ENCODE data around the gene FMO2. TPM values are rescaled to one million over a fixed set of nuclear protein-coding genes. Genes with fewer than 3 reads are reported as not detected.

FMO2 gene
- total RNA-seq, 2 donors from 2014 or later, result not detected

- Mint-ChIP-seq H3K4me3 (no peak overlapping the region), H3K9me3 (no peaks in the 10 kb centered on the region), H3K27me3 (ENCODE audit: insufficient read depth) (no peaks in the 10 kb centered on the region), H3K4me1 (no peaks in the 10 kb centered on the region), H3K36me3 (ENCODE audit: low read depth) (no peaks in the 10 kb centered on the region), H3K27ac (no peak overlapping the region)
- no peaks in the 10 kb centered on the region for H3K27me3 ChIP-seq (ENCODE audit: control insufficient read depth, insufficient read depth, low read length, poor library complexity, severe bottlenecking)
- TF ChIP-seq CTCF (conservative IDR thresholded peaks at IDR 0.05), result no peak
- H3K4me3 ChIP-seq (ENCODE audit: low read length), result no peak overlapping the region
- H3K4me1 ChIP-seq (ENCODE audit: control insufficient read depth, insufficient read depth, low read length), result no peaks in the 10 kb centered on the region
- no peaks in the 10 kb centered on the region for H3K9me3 ChIP-seq (ENCODE audit: control insufficient read depth, low read length)
- no peak for DNase-seq
- WGBS, 2 experiments (ENCODE audit: insufficient coverage in 1 of 2, insufficient read length in 1 of 2), result 67 to 83% methylated on average over 1 to 3 of the region's 3 CpGs
- no peak overlapping the region for H3K27ac ChIP-seq (ENCODE audit: low read depth, low read length)
- H3K36me3 ChIP-seq (ENCODE audit: control insufficient read depth, insufficient read depth, low read length), result no peaks in the 10 kb centered on the region
- no peak overlapping the region for H3K9ac ChIP-seq (ENCODE audit: extremely low read depth, low read length, poor library complexity, severe bottlenecking)
These were observed 10.7 kb downstream of the FMO2 start for GRCh38 chr1:171195767-171196166.

- no peaks in the 10 kb centered on the region for H3K27me3 ChIP-seq (ENCODE audit: control insufficient read depth, insufficient read depth, low read length, poor library complexity, severe bottlenecking)
- no peak for DNase-seq
- no peaks in the 10 kb centered on the region for H3K36me3 ChIP-seq (ENCODE audit: control insufficient read depth, insufficient read depth, low read length)
- no peaks in the 10 kb centered on the region for H3K9me3 Mint-ChIP-seq
- no peak overlapping the region for H3K4me3 Mint-ChIP-seq
- H3K9me3 ChIP-seq (ENCODE audit: control insufficient read depth, low read length), result no peaks in the 10 kb centered on the region
- H3K27me3 Mint-ChIP-seq (ENCODE audit: insufficient read depth), result no peaks in the 10 kb centered on the region
- H3K27ac ChIP-seq (ENCODE audit: low read depth, low read length), result no peak overlapping the region
- H3K36me3 Mint-ChIP-seq (ENCODE audit: low read depth), result no peaks in the 10 kb centered on the region
- no peak for TF ChIP-seq CTCF (conservative IDR thresholded peaks at IDR 0.05)
- no peaks in the 10 kb centered on the region for H3K4me1 ChIP-seq (ENCODE audit: control insufficient read depth, insufficient read depth, low read length)
- H3K9ac ChIP-seq (ENCODE audit: extremely low read depth, low read length, poor library complexity, severe bottlenecking), result no peak overlapping the region
- no peak overlapping the region for H3K27ac Mint-ChIP-seq
- 88% methylated on average over 3 of the region's 3 CpGs; no CpG with 5 or more reads in 1 of the 2 experiments for WGBS, 2 experiments (ENCODE audit: insufficient coverage in 1 of 2, insufficient read length in 1 of 2)
- H3K4me3 ChIP-seq (ENCODE audit: low read length), result no peak overlapping the region
- no peaks in the 10 kb centered on the region for H3K4me1 Mint-ChIP-seq
These were observed 11.3 kb downstream of the FMO2 start for GRCh38 chr1:171196351-171196750.

- Histone ChIP-seq H3K4me1 (ENCODE audit: control insufficient read depth, insufficient read depth, low read length) (no peaks in the 10 kb centered on the region), H3K9ac (ENCODE audit: extremely low read depth, low read length, poor library complexity, severe bottlenecking) (no peak overlapping the region), H3K9me3 (ENCODE audit: control insufficient read depth, low read length) (no peaks in the 10 kb centered on the region), H3K36me3 (ENCODE audit: control insufficient read depth, insufficient read depth, low read length) (no peaks in the 10 kb centered on the region), H3K27me3 (ENCODE audit: control insufficient read depth, insufficient read depth, low read length, poor library complexity, severe bottlenecking) (no peaks in the 10 kb centered on the region), H3K4me3 (ENCODE audit: low read length) (no peak overlapping the region), H3K27ac (ENCODE audit: low read depth, low read length) (no peak overlapping the region)
- Mint-ChIP-seq H3K4me3 (no peak overlapping the region), H3K36me3 (ENCODE audit: low read depth) (no peaks in the 10 kb centered on the region), H3K4me1 (no peaks in the 10 kb centered on the region), H3K27me3 (ENCODE audit: insufficient read depth) (no peaks in the 10 kb centered on the region), H3K27ac (no peak overlapping the region), H3K9me3 (no peaks in the 10 kb centered on the region)
- TF ChIP-seq CTCF (conservative IDR thresholded peaks at IDR 0.05), result no peak
- WGBS, 2 experiments (ENCODE audit: insufficient coverage in 1 of 2, insufficient read length in 1 of 2), result 91 to 100% methylated on average over 1 to 3 of the region's 3 CpGs
- DNase-seq, result no peak
These were observed 13.0 kb downstream of the FMO2 start for GRCh38 chr1:171198081-171198480.

Measured in endodermal cell (in vitro differentiated cells).